ENCODE measurements around the gene TEX11.
"Not testable (repeated sequence)": the region's sequence is repeated elsewhere in the genome, so short reads cannot be mapped to it uniquely, and the experiment has no call there.

TEX11 gene

GRCh38 chrX:70569922-70570576 is 338.5 kb downstream of the TEX11 start:
- not testable (repeated sequence) for FAIRE-seq

- FAIRE-seq: no peak
Observed at GRCh38 chrX:70554948-70555347, 353.6 kb downstream of the TEX11 start.

- FAIRE-seq: no peak
Observed at GRCh38 chrX:70554523-70554922, 354.0 kb downstream of the TEX11 start.

DNA sequence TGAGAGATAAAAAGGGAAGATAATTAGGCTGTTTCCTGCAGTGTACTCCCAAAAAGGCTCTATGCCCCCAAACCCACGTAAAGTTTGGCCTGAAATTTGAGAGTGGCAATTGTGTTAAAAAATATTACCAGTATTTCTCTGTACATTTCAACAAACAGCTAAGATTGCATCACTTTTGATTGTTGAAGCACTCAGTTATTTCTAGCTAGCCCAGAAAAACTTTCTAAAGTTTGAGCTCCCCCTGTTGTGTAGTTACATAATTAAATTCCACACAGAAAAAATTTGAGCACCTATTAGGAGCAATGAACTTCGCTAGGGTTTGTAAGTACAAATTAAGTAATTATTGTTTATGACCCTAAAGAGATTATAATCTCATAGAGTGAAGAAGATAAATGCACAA is 354.4 kb downstream of the TEX11 start:
- FAIRE-seq: no peak

GRCh38 chrX:70553516-70553915 is 355.0 kb downstream of the TEX11 start:
- FAIRE-seq: no peak

- FAIRE-seq: no peak
Observed at GRCh38 chrX:70552130-70552704, 356.3 kb downstream of the TEX11 start.

DNA sequence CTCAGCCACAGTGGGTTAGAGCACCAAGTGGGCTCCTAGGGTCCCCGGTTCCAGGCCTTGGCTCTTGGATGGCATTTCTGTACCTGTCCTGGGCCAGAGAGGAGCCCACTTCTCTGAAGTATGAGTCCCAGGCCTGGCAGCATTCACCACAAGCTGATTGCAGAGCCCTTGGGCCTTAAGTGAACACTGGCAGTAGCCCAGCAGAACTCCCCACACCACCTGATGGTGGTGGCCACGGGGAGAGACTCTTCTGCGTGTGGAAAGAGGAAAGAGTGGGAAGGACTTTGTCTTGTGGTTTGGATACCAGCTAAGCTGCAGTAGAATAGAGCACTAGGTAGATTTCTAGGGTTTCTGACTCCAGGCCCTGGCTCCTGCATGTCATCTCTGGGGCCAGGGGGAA is 359.1 kb downstream of the TEX11 start:
- FAIRE-seq: no peak

DNA sequence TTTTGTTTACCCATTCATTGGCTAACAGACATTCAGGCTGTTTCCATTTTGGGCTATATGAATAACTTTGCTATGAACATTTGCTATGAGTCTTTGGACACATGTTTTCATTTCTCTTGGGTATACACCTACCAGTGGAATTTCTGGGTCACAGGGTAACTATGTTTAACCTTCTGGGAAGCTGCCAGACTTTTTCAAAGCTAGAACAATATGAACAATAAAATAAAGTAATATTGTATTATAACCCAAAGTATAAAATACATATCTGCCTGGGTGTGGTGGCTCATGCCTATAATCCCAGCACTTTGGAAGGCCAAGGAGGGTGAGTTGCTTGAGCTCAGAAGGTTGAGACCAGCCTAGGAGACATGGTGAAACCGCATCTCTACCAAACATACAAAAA is 373.3 kb downstream of the TEX11 start:
- FAIRE-seq: no peak

GRCh38 chrX:70527610-70528345 is 380.7 kb downstream of the TEX11 start:
- no peak for FAIRE-seq

DNA sequence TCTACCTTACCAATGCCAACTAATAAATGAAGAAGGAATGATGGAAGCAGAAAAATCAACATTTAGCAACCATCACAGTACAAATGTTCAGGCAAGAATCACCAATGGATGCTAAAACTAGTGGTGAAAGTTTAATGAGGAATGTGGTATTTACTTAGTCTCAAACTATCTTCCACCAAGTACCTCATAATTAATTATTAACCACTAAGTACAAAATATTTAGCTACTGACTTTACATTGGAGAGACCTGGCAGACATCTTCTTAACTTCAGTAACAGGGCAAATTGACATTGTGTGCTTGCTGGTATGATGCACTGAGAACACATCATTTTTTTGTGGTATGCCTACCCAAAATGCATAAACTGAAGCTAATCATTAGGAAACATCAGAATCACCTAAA is 381.5 kb downstream of the TEX11 start:
- no peak for FAIRE-seq

DNA sequence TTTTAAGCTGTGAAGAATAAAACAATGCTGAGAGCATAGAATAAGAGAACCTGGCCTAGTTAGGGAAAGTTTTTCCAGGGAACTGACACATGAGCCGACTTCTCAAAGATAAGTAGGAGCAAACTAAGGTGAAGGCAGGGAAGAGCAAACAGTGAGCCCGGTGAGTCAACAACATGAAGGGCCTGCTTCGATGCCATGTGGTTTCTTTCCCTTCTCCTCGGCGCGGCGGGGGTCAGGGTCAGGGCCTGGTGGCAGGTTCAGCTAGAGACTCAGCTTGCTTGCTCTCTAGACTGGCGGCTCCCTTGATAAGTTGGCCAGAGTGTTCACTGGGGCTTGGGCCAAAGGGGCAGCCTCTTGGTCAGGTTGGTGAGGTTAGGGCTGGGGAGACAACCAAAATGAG is 382.8 kb downstream of the TEX11 start:
- no peak for FAIRE-seq

GRCh38 chrX:70515692-70516091 is 392.8 kb downstream of the TEX11 start:
- not testable (repeated sequence) for FAIRE-seq

DNA sequence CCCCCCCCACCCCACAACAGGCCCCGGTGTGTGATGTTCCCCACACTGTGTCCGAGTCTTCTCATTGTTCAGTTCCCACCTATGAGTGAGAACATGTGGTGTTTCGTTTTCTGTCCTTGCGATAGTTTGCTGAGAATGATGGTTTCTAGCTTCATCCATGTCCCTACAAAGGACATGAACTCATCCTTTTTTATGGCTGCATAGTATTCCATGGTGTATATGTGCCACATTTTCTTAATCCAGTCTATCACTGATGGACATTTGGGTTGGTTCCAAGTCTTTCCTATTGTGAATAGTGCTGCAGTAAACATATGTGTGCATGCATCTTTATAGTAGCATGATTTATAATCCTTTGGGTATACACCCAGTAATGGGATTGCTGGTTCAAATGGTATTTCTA is 393.2 kb downstream of the TEX11 start:
- FAIRE-seq: not testable (repeated sequence)

DNA sequence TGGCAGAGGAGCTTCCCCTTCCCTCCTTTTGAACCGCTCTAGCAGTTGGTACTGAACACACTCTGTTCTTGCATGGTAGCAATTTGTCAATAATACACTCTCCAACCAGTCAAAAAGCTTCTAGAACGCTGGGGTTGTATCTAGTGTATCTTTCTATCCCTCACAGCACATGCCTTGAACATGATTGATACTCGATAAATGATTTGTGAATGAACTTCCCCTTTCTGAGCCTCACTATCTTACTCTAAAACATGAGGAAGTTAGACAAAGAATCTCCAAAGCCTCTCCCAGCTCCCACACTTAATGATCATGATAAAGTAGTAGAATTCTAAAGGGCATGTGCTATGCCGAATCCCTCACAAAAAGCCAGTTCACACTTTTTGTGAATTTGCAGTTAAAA is 399.4 kb downstream of the TEX11 start:
- FAIRE-seq: no peak

DNA sequence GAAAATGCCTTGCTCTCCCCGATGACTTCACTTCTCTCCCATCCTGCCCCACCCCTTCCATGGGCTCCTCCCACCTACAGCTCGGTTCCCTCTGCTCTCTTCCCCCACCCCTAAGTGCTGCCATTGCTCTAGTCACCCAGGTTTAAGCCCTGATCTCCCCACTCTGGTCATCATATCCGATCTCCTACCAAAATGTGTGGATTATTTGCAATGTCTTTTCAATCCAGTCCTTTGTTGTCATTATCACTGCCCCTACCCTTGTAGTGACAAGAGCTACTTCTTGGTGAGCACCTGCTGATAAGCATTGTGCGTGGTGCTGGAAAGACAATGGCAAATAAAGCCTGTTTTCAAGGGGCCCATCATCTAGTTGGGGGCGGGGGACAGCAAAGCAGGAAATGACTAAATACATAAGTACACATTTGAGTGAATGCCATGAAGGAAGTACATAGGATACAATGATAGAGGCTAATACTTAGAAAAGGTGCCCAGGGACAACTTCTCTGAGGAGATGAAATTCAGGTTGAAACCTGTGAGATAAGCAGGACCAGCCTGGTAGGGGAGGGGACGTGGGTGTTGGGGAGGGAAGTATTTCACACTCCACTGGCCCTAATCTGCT is 400.1 kb downstream of the TEX11 start:
- no peak for FAIRE-seq

- no peak for FAIRE-seq
Observed at GRCh38 chrX:70505451-70505841, 403.1 kb downstream of the TEX11 start.

- no peak for FAIRE-seq
Observed at GRCh38 chrX:70504772-70505450, 403.6 kb downstream of the TEX11 start.

DNA sequence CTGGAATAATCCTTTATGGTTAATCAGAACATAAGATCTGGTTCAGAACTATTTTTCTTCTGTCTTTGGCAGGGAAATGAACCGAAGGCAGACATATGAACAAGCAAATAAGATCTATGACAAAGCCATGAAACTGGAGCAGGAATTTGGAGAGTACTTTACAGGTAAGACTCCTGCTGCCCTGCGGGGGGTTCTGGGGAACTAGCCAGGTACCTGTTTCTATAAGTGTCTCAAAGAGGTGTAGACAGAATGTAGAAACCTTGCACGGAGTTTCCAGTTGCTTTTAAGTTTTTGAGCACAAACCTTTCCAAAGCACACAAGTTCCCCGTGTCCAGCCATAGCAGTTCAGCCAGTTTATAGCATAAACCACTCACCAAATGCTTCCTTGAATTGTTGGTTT is 407.7 kb downstream of the TEX11 start:
- no peak for FAIRE-seq

DNA sequence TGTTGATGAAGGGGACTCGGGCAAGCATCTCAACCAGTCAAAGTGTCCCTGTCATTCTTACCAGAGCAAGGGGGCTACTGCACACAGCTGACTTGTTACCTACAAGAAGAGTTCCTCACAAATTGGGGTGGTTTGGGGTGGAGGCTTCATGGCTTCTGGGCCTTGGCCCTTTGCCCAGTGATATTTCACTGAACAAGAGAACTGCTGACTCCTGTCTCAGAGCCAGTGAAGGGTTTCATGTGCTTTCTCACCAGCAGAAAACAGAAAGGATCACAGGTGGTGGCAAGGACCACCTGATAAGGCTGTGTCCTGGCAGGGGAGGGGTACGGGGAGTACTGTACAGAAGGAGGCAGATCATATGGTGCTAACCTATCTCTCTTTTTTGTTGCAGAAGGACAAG is 410.4 kb downstream of the TEX11 start:
- no peak for FAIRE-seq

DNA sequence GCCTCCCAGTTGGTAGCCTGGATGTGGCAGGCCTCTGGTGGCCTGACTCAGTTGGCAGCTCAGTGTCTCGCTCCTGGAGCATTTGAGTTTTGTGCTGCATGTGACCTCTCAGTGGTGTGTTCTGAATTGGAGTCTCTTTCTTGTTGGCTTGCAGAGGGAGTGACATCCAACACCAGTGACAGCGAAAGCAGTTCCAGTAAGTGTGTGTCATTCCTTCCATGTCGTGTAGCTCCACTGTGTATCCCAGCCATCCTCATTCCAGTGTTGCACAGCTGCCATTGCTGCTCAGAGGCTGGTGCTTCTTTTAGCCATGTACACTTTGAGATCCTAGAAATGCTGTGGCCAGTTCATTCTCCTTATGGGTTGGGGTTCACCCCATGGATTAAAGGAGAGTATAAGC is 411.5 kb downstream of the TEX11 start:
- FAIRE-seq: no peak

GRCh38 chrX:70496491-70496890 is 412.0 kb downstream of the TEX11 start:
- FAIRE-seq: no peak

- FAIRE-seq: no peak
Observed at GRCh38 chrX:70494441-70494840, 414.1 kb downstream of the TEX11 start.

- no peak for FAIRE-seq
Observed at GRCh38 chrX:70488856-70489255, 419.7 kb downstream of the TEX11 start.
